PC-9 (cell line): Measurements from ENCODE around the gene ARHGEF12.

ENCODE experiments used
- CTCF ChIP-seq: fragments of 200-600 bp; sonication (generic); conservative IDR thresholded peaks from 2 replicates; pipeline ENCODE4 v1.6.1; 2017; ENCODE audit warnings: mixed run types, antibody characterized with exemption, mild to moderate bottlenecking, moderate library complexity
- EZH2 ChIP-seq: fragments of 200-600 bp; sonication (generic); IDR thresholded peaks from 2 replicates; pipeline ENCODE4 v1.8.0; 2017; ENCODE audit warnings: antibody characterized with exemption, low read depth

GRCh38 chr11:120538707-120539106 is 202.5 kb downstream of the ARHGEF12 start:
- TF ChIP-seq EZH2 (no peak), CTCF (no peak)
